Measurements from ENCODE around the gene KLHDC7B. TPM values are rescaled to one million over a fixed set of nuclear protein-coding genes. Genes with fewer than 3 reads are reported as not detected.

KLHDC7B gene
- total RNA-seq, 1 donor from 2014 or later, result not detected

- no peak overlapping the region for H3K27ac Mint-ChIP-seq
- no peak for DNase-seq (ENCODE audit: extremely low spot score, unreplicated experiment)
- H3K36me3 Mint-ChIP-seq, result peaks cover 3% of the 10 kb centered on the region
- no peak for TF ChIP-seq CTCF (conservative IDR thresholded peaks at IDR 0.05)
- peak overlapping the region; percentile 91 for H3K4me3 Mint-ChIP-seq
- H3K4me1 Mint-ChIP-seq (ENCODE audit: unreplicated experiment), result peaks cover 6% of the 10 kb centered on the region
- H3K27me3 Mint-ChIP-seq, result no peaks in the 10 kb centered on the region
- H3K9me3 Mint-ChIP-seq, result no peaks in the 10 kb centered on the region
Measured at GRCh38 chr22:50584106-50585096, 38.7 kb downstream of the KLHDC7B start.

- Mint-ChIP-seq H3K27ac (no peak overlapping the region), H3K27me3 (no peaks in the 10 kb centered on the region), H3K4me1 (ENCODE audit: unreplicated experiment) (peaks cover 6% of the 10 kb centered on the region), H3K4me3 (peak overlapping the region; percentile 37), H3K9me3 (no peaks in the 10 kb centered on the region), H3K36me3 (no peaks in the 10 kb centered on the region)
- no peak for DNase-seq (ENCODE audit: extremely low spot score, unreplicated experiment)
- TF ChIP-seq CTCF (conservative IDR thresholded peaks at IDR 0.05), result no peak
Measured at GRCh38 chr22:50585238-50585637, 39.5 kb downstream of the KLHDC7B start.

GRCh38 chr22:50585781-50586180 lies 40.1 kb downstream of the KLHDC7B start:
- no peaks in the 10 kb centered on the region for H3K36me3 Mint-ChIP-seq
- no peak overlapping the region for H3K4me3 Mint-ChIP-seq
- H3K27me3 Mint-ChIP-seq, result no peaks in the 10 kb centered on the region
- H3K4me1 Mint-ChIP-seq (ENCODE audit: unreplicated experiment), result peaks cover 6% of the 10 kb centered on the region
- DNase-seq (ENCODE audit: extremely low spot score, unreplicated experiment), result no peak
- no peak overlapping the region for H3K27ac Mint-ChIP-seq
- no peak for TF ChIP-seq CTCF (conservative IDR thresholded peaks at IDR 0.05)
- no peaks in the 10 kb centered on the region for H3K9me3 Mint-ChIP-seq

- no peak for TF ChIP-seq CTCF (conservative IDR thresholded peaks at IDR 0.05)
- Mint-ChIP-seq H3K4me3 (peak overlapping the region; percentile 25), H3K36me3 (no peaks in the 10 kb centered on the region), H3K9me3 (no peaks in the 10 kb centered on the region), H3K27me3 (no peaks in the 10 kb centered on the region), H3K4me1 (ENCODE audit: unreplicated experiment) (peaks cover 6% of the 10 kb centered on the region), H3K27ac (no peak overlapping the region)
- DNase-seq (ENCODE audit: extremely low spot score, unreplicated experiment), result no peak
Measured at GRCh38 chr22:50586416-50586815, 40.7 kb downstream of the KLHDC7B start.

GRCh38 chr22:50587407-50587806 lies 41.7 kb downstream of the KLHDC7B start:
- H3K4me1 Mint-ChIP-seq (ENCODE audit: unreplicated experiment), result peaks cover 6% of the 10 kb centered on the region
- H3K36me3 Mint-ChIP-seq, result no peaks in the 10 kb centered on the region
- no peaks in the 10 kb centered on the region for H3K9me3 Mint-ChIP-seq
- DNase-seq (ENCODE audit: extremely low spot score, unreplicated experiment), result no peak
- TF ChIP-seq CTCF (conservative IDR thresholded peaks at IDR 0.05), result no peak
- no peak overlapping the region for H3K27ac Mint-ChIP-seq
- H3K27me3 Mint-ChIP-seq, result no peaks in the 10 kb centered on the region
- H3K4me3 Mint-ChIP-seq, result no peak overlapping the region

Data from type B pancreatic cell (in vitro differentiated cells).